Activated T-cell treated with anti-CD3 and anti-CD28 coated beads for 4 hours (primary cell): ENCODE results near the gene RNU1-1.
"Not testable (repeated sequence)": the region's sequence is repeated elsewhere in the genome, so short reads cannot be mapped to it uniquely, and the experiment has no call there.

ENCODE experiments used
- DNase-seq: peaks from one replicate; pipeline ENCODE4 v3.0.0-alpha.2; 2020

The RNU1-1 gene

GRCh38 chr1:16491056-16491675 is 22.9 kb downstream of the RNU1-1 start:
- DNase-seq: no peak

GRCh38 chr1:16489195-16489880 is 24.7 kb downstream of the RNU1-1 start:
- not testable (repeated sequence) for DNase-seq

- not testable (repeated sequence) for DNase-seq
These were observed 27.1 kb downstream of the RNU1-1 start for GRCh38 chr1:16487011-16487410.

- DNase-seq: not testable (repeated sequence)
These were observed 27.8 kb downstream of the RNU1-1 start for GRCh38 chr1:16486316-16486715.

- no peak for DNase-seq
These were observed 29.2 kb downstream of the RNU1-1 start for GRCh38 chr1:16484931-16485330.

- no peak for DNase-seq
These were observed 29.6 kb downstream of the RNU1-1 start for GRCh38 chr1:16484501-16484835.

- DNase-seq: not testable (repeated sequence)
These were observed 30.2 kb downstream of the RNU1-1 start for GRCh38 chr1:16483639-16484500.

- not testable (repeated sequence) for DNase-seq
These were observed 30.9 kb downstream of the RNU1-1 start for GRCh38 chr1:16483146-16483545.

- DNase-seq: no peak
These were observed 36.0 kb downstream of the RNU1-1 start for GRCh38 chr1:16478091-16478490.

- DNase-seq: not testable (repeated sequence)
These were observed 38.0 kb downstream of the RNU1-1 start for GRCh38 chr1:16475771-16476770.

- not testable (repeated sequence) for DNase-seq
These were observed 39.2 kb downstream of the RNU1-1 start for GRCh38 chr1:16474891-16475290.

- DNase-seq: no peak
These were observed 39.8 kb downstream of the RNU1-1 start for GRCh38 chr1:16474166-16474800.

- DNase-seq: no peak
These were observed 45.5 kb downstream of the RNU1-1 start for GRCh38 chr1:16468558-16468957.

GRCh38 chr1:16464917-16465625 is 49.0 kb downstream of the RNU1-1 start:
- no peak for DNase-seq
